Measurements from ENCODE around the gene LHFPL3.

DNA sequence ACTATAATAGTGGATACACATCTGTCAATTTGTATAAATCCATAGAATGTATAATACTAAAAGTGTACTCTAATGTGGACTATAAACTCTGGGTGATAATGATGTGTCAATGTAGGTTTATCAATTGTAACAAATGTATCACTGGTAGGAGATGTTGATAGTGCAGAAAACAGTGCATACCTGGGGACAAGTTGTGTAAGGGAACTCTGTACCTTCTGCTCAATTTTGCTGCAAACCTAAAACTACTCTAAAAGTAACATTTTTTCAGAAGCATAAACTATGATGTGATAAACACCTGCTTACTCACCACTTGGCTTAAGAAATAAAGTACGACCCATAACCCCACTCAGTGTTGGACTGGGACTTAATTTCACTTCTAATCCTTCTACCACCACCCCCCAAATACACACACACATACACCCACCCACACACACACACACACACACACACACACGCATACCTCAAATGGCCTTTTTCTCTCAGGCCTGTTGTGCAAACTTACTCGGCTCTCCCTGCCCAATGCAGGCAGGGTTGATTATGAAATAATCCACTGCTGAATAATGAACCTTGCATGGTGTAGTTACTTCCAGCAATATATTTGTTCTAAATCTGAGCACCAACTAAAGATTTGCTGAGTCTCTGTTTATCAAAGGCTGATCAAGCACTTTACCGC is 531.5 kb downstream of the LHFPL3 start:
- TF ChIP-seq, protein P1, sequence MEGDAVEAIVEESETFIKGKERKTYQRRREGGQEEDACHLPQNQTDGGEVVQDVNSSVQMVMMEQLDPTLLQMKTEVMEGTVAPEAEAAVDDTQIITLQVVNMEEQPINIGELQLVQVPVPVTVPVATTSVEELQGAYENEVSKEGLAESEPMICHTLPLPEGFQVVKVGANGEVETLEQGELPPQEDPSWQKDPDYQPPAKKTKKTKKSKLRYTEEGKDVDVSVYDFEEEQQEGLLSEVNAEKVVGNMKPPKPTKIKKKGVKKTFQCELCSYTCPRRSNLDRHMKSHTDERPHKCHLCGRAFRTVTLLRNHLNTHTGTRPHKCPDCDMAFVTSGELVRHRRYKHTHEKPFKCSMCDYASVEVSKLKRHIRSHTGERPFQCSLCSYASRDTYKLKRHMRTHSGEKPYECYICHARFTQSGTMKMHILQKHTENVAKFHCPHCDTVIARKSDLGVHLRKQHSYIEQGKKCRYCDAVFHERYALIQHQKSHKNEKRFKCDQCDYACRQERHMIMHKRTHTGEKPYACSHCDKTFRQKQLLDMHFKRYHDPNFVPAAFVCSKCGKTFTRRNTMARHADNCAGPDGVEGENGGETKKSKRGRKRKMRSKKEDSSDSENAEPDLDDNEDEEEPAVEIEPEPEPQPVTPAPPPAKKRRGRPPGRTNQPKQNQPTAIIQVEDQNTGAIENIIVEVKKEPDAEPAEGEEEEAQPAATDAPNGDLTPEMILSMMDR (IDR thresholded peaks at IDR 0.05), result no peak
- TF ChIP-seq EP300 (IDR thresholded peaks at IDR 0.05), result no peak
